Cardiac septum (tissue), 1 donor: ENCODE data around the gene NLRP9. TPM values are rescaled to one million over a fixed set of nuclear protein-coding genes. Genes with fewer than 3 reads are reported as not detected.

Source experiments
- DNase-seq: peaks from one replicate; pipeline ENCODE4 v3.0.0-alpha.2; 2020; ENCODE audit warnings: low spot score
- intact Hi-C: fragments of 100-400 bp; cut with DNase I; formaldehyde crosslinking; loops from one replicate; pipeline ENCODE4 v1.14.0; 2022
- total RNA-seq: library from RNA; stranded (reverse); fragmentation: NEBNext Ultra II Directional; extraction: Animal tissue kit (Norgen Biotek cat#: 25700); gene quantifications from one replicate; pipeline ENCODE4 v1.2.1, GENCODE V29; 2021
- donor health status: DM: no; HTN: no; CAD: no.

Gene NLRP9
- total RNA-seq, 1 donor from 2014 or later: not detected

- intact Hi-C loops: no loop called here
- no peak for DNase-seq
These were observed 61.8 kb downstream of the NLRP9 start for GRCh38 chr19:55676383-55676782.

- DNase-seq: no peak
- intact Hi-C loops: no loop called here
These were observed 62.4 kb downstream of the NLRP9 start for GRCh38 chr19:55675661-55676354.

GRCh38 chr19:55674841-55675660 lies 63.2 kb downstream of the NLRP9 start, which contains the start of gene EPN1:
Gene EPN1, plus strand, starts transcription at chr19:55675226. Its CDS starts 3,402 bp downstream, at chr19:55678628.
- peak; percentile 98 for DNase-seq
- intact Hi-C loops: no loop called here

GRCh38 chr19:55674459-55674840 lies 63.8 kb downstream of the NLRP9 start:
- intact Hi-C loops: no loop called here
- DNase-seq: no peak

- intact Hi-C loops: no loop called here
- DNase-seq: no peak
These were observed 64.3 kb downstream of the NLRP9 start for GRCh38 chr19:55673889-55674288.

GRCh38 chr19:55673465-55673864 lies 64.7 kb downstream of the NLRP9 start:
- DNase-seq: no peak
- intact Hi-C loops: no loop called here

GRCh38 chr19:55672418-55672817 lies 65.8 kb downstream of the NLRP9 start:
- DNase-seq: no peak
- intact Hi-C loops: no loop called here

GRCh38 chr19:55671054-55671378 lies 67.2 kb downstream of the NLRP9 start:
- intact Hi-C loops: no loop called here
- no peak for DNase-seq

GRCh38 chr19:55670280-55671053 lies 67.7 kb downstream of the NLRP9 start:
- intact Hi-C loops: no loop called here
- no peak for DNase-seq

- no peak for DNase-seq
- intact Hi-C loops: no loop called here
These were observed 68.6 kb downstream of the NLRP9 start for GRCh38 chr19:55669418-55670279.

GRCh38 chr19:55668603-55669348 lies 69.4 kb downstream of the NLRP9 start:
- intact Hi-C loops: no loop called here
- no peak for DNase-seq

GRCh38 chr19:55667958-55668357 lies 70.2 kb downstream of the NLRP9 start:
- no peak for DNase-seq
- intact Hi-C loops: no loop called here

- no peak for DNase-seq
These were observed 70.7 kb downstream of the NLRP9 start for GRCh38 chr19:55667511-55667910.

GRCh38 chr19:55667006-55667381 lies 71.2 kb downstream of the NLRP9 start:
- intact Hi-C loops: no loop called here
- DNase-seq: no peak

More at GRCh38 chr19:55667511-55667910, 70.7 kb downstream of the NLRP9 start:
- intact Hi-C loops: no loop called here

- no peak for DNase-seq
- intact Hi-C loops: no loop called here
These were observed 71.7 kb downstream of the NLRP9 start for GRCh38 chr19:55666343-55667005.

- DNase-seq: no peak
- intact Hi-C loops: no loop called here
These were observed 74.2 kb downstream of the NLRP9 start for GRCh38 chr19:55663846-55664536.

- intact Hi-C loops: no loop called here
These were observed 76.4 kb downstream of the NLRP9 start for GRCh38 chr19:55661826-55662225.

GRCh38 chr19:55660991-55661390 lies 77.2 kb downstream of the NLRP9 start:
- no peak for DNase-seq
- intact Hi-C loops: no loop called here

More at GRCh38 chr19:55661826-55662225, 76.4 kb downstream of the NLRP9 start:
- DNase-seq: no peak
